ENCODE data around the gene GOLT1A.

The GOLT1A gene

GRCh38 chr1:204174958-204175357 is 38.8 kb downstream of the GOLT1A start:
- intact Hi-C loops (cut with DNase I): no loop called here

GRCh38 chr1:204172404-204173029 is 41.3 kb downstream of the GOLT1A start:
- peak in 1 of 42 donors; percentile 54 for DNase-seq
- intact Hi-C loops (cut with DNase I): no loop called here

More at GRCh38 chr1:204174958-204175357, 38.8 kb downstream of the GOLT1A start:
- no peak for DNase-seq

- intact Hi-C loops (cut with DNase I): no loop called here
- DNase-seq: no peak
Measured at GRCh38 chr1:204171751-204172178, 42.0 kb downstream of the GOLT1A start.

GRCh38 chr1:204170494-204171155 is 43.2 kb downstream of the GOLT1A start:
- no peak for DNase-seq
- intact Hi-C loops (cut with DNase I): no loop called here

- no peak for DNase-seq
- intact Hi-C loops (cut with DNase I): no loop called here
Measured at GRCh38 chr1:204169858-204170257, 43.9 kb downstream of the GOLT1A start.

- DNase-seq: no peak
- intact Hi-C loops (cut with DNase I): no loop called here
Measured at GRCh38 chr1:204167730-204168129, 46.1 kb downstream of the GOLT1A start.

- DNase-seq: no peak
- intact Hi-C loops (cut with DNase I): no loop called here
Measured at GRCh38 chr1:204166219-204166618, 47.6 kb downstream of the GOLT1A start, which contains the start of gene REN. Gene REN (minus strand): TSS chr1:204166337. CDS start chr1:204166293, 44 bp downstream.

- intact Hi-C loops (cut with DNase I): loop anchor here (5.0 kb wide), 1 partner anchor 200 kb away; no protein-coding TSS in a partner anchor
- DNase-seq: peak; percentile 48 to 92 (median 85)
Measured at GRCh38 chr1:204162494-204163074, 51.2 kb downstream of the GOLT1A start.

GRCh38 chr1:204161609-204162493 is 51.9 kb downstream of the GOLT1A start:
- intact Hi-C loops (cut with DNase I): loop anchor here (5.0 kb wide), 1 partner anchor 200 kb away; no protein-coding TSS in a partner anchor

GRCh38 chr1:204157962-204158361 is 55.8 kb downstream of the GOLT1A start:
- DNase-seq: peak in 2 of 42 donors; percentile 41 to 44
- intact Hi-C loops (cut with DNase I): no loop called here

More at GRCh38 chr1:204161609-204162493, 51.9 kb downstream of the GOLT1A start:
- no peak for DNase-seq

GRCh38 chr1:204155881-204156280 is 57.9 kb downstream of the GOLT1A start:
- no peak for DNase-seq
- intact Hi-C loops (cut with DNase I): no loop called here

- no peak for DNase-seq
- intact Hi-C loops (cut with DNase I): no loop called here
Measured at GRCh38 chr1:204154568-204155255, 59.1 kb downstream of the GOLT1A start.

- no peak for DNase-seq
- intact Hi-C loops (cut with DNase I): no loop called here
Measured at GRCh38 chr1:204153667-204154066, 60.1 kb downstream of the GOLT1A start.

GRCh38 chr1:204152310-204153044 is 61.3 kb downstream of the GOLT1A start:
- intact Hi-C loops (cut with DNase I): no loop called here
- DNase-seq: no peak

GRCh38 chr1:204151552-204152309 is 62.1 kb downstream of the GOLT1A start, which contains the start of gene ETNK2:
Gene ETNK2 (minus strand): TSS chr1:204152044. CDS start chr1:204151852, 192 bp downstream.
- peak in 29 of 42 donors; percentile 27 to 78 (median 54) for DNase-seq
- intact Hi-C loops (cut with DNase I): no loop called here

- DNase-seq: peak in 37 of 42 donors; percentile 32 to 84 (median 61)
- intact Hi-C loops (cut with DNase I): no loop called here
Measured at GRCh38 chr1:204150702-204151551, 62.9 kb downstream of the GOLT1A start.

Measured in head of caudate nucleus (tissue), 42 donors.